Epithelial cell of esophagus (primary cell): ENCODE data around the gene C1QTNF6.

Experiments used
- DNase-seq: peaks from one replicate; pipeline ENCODE4 v3.0.0; 2010; ENCODE audit warnings: low read depth
- H3K4me3 ChIP-seq: 2 replicates; pipeline ENCODE4 v1.5.1; 2011; ENCODE audit warnings: mild to moderate bottlenecking, low read length, control low read depth
- CTCF ChIP-seq: IDR thresholded peaks from 2 replicates; pipeline ENCODE4 v1.5.1; 2011; ENCODE audit warnings: low read depth, mild to moderate bottlenecking, low read length, control low read depth, inconsistent platforms; ENCODE audit not compliant: insufficient read depth; ENCODE audit errors: missing control alignments

Gene C1QTNF6

DNA sequence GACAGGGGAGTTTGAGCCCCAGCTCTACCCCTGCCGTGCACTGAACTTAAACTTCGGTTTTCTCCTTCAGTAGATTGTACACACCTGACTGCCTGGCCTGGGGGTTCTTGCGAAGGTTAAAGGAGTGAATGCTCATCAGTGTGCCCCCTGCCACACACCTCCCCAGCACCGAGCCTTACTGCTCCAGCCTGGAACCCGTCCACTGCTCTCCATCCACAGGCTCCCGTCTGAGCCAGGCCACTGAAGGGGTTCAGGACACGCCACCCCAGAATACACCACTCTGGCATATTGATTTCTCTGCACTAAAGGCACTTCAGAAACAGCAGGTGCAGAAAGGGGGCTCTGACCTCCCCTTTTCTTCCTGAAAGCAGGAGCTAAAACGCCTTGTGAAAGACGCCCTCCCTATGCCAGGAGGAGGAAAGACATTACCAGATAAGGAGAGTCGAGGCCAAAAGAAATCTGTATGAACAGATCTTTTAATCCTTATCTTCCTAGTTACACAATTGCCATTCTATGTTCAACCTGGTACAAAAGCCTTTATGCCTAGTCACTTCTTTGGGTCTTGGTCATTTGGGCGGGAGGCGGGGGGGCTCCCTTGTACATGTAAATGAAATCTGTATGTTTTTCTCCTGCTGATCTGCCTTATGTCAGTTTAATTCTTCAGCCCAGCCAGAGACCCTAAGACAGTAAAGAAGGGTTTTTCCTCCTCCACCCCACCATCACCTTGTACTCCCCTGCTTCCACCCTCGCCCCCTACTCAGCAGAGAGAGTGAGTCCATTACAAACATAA, 26.1 kb upstream of the C1QTNF6 start:
- H3K4me3 ChIP-seq = no peak overlapping the region
- no peak for DNase-seq
- no peak for TF ChIP-seq CTCF

GRCh38 chr22:37213218-37213855, 25.3 kb upstream of the C1QTNF6 start:
- no peak for TF ChIP-seq CTCF
- no peak for DNase-seq
- no peak overlapping the region for H3K4me3 ChIP-seq

DNA sequence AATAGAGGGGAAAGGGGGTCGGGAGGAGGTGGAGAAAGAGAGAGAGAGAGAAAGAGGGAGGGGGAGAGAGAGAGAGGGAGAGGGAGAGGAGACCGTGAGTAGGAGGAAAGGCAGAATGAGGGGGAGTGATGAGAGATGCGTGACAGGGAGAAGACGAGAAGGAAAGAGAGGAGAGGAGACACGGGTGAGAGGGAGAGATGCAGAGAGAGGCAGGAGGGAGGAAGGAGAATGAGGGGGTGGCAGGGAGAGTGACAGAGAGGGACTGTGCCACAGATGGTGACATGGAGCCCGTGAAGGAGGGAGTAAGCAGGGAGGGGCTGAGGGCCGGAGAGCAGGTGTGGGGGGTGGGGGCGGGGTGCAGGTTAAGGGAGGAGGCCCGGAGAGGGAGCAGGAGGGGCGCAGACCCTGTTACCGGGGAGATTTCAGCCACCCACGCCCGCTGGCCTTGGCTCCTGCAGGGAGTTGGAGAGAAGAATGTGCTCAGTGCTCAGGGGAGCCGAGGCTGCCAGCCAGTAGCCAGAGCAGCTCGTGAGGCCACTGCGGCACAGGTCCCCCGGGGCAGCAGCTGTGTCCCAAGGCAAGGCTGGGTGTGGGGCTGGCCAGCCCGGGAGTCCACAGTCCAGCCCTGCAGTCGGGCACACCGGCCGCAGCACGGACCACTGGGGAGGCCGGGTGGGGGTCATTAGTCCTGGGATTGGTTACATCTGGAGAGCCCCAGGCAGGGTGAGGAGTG, 24.3 kb upstream of the C1QTNF6 start, which contains the start of gene SSTR3:
Gene SSTR3, minus strand, starts transcription at position 304 of the 733 bp plus-strand sequence. CDS start 4,674 bp downstream, outside the sequence.
- DNase-seq = no peak
- H3K4me3 ChIP-seq = no peak within 1 kb of the TSS

GRCh38 chr22:37211866-37212173, 23.8 kb upstream of the C1QTNF6 start:
- no peak for DNase-seq
- H3K4me3 ChIP-seq = no peak overlapping the region
- TF ChIP-seq CTCF = no peak

More for the DNA sequence above, 24.3 kb upstream of the C1QTNF6 start, which contains the start of gene SSTR3:
- no peak for TF ChIP-seq CTCF

GRCh38 chr22:37211075-37211865, 23.2 kb upstream of the C1QTNF6 start:
- no peak overlapping the region for H3K4me3 ChIP-seq
- no peak for DNase-seq
- TF ChIP-seq CTCF = no peak

DNA sequence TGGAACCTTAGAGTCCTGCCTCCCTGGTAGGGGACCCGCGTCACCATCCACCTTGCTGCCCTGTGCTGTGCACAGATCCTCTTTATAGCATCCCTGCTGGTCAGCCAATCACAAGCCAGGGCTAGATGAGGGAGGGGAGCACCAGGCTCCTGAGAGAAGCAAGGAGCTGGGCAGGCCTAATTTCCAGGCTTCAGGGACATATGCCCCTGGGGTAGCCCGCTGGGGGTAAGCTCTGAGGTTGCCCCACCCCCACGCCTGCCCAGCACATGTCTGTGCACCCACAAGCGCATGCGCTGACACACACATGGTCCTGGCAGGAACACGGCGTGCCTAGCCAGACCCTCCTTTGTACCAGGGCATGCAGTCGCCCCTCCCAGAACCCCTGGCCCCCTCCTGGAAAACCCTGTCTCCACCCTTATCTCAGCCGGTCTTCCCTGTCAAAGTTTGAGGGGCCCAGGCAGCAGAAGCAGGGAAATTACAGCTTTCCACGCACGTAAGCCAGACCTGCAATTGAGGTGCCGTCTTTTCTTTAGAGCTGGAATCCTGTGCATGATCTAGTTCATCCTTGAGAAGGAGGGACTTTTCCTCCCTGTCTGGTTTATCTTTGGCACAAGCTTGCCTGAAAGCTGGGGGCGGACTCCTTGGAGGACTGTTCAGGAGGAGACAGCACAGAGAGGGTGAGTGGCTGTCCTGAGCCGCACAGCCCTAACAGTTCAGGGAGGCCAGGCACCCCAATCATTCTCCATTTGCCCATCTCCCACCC, 22.2 kb upstream of the C1QTNF6 start:
- TF ChIP-seq CTCF = no peak
- no peak for DNase-seq
- no peak overlapping the region for H3K4me3 ChIP-seq
